ENCODE data around the gene CTU1.

The CTU1 gene

DNA sequence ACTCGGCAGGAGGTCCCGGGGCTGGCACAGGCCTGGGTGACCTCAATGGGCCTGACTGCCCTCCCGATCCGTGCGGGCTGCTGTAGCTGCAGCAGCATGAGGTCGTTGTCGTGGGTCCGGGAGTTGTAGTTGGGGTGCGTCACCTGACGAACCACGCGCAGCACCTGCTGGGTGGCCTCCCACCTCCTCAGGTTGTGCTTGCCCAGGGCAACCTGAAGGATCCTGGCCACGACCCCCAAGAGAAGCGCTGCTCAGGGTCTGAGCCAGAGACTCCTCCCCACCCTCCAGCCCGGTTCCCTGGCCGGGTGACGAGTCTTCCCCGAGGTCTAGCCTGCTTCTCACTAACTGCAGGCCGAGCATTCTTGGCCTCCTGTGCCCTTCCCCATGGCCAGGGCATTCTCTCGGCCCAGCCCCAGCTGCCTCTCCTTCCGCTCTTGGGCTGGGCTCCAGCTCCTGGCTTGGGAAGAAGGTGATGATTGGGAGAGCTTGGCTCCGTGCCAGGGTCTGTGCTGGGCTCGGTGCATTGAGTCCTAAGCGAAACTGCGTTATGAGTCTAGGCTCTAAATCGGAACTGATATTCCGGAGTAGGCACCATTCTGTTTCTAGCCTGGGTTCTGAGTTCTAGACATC is 28.6 kb downstream of the CTU1 start:
- no peak for DNase-seq

- no peak for DNase-seq
These were observed 29.5 kb downstream of the CTU1 start for GRCh38 chr19:51078731-51079130.

DNA sequence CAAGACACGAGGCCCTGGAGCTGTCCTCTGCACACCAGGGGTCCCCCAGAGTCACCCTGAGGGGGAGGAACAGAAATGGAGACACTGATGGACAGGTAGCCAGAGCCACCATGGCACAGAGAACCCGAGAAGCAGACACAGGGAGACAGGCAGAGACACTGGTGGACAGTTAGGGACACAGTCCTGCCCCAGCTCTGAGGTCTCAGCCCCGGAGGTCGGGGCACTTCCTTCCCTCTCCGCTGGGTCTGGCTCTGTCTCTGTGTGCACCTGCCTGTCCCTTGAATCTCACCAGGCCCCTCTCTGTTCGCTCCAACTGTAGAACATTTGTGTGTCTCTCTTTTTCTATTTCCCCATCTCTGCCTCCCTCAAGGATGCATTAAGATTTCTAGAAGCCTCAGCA is 30.1 kb downstream of the CTU1 start:
- DNase-seq, result no peak

DNA sequence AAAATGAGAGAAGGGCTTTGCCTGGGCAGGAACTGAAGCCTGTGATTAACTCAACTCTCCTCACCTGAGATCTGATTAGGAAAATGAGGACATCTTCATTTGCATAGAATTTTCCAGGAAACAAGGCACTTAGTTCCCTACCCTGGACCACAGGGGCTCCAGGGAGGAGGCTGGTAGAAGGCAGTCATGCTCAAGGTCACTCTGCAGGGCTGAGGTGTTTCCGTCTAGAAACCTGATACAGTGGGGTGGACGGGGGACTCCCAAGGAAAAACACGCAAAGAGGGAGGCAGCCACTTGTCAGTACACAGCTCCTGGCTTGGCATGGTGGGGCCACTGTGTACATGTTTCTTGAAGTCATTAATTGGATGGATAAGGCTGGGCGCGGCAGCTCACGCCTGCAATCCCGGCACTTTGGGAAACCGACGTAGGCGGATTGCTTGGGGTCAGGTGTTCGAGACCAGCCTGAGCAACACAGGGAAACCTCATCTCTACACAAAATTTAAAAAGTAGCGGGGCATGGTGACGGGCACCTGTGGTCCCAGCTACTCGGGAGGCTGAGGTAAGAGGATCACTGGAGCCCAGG is 31.5 kb downstream of the CTU1 start:
- no peak for DNase-seq

- DNase-seq, result no peak
These were observed 32.2 kb downstream of the CTU1 start for GRCh38 chr19:51075998-51076397.

- no peak for DNase-seq
These were observed 37.2 kb downstream of the CTU1 start for GRCh38 chr19:51071095-51071405.

GRCh38 chr19:51070334-51071094 is 37.7 kb downstream of the CTU1 start:
- DNase-seq, result no peak

DNA sequence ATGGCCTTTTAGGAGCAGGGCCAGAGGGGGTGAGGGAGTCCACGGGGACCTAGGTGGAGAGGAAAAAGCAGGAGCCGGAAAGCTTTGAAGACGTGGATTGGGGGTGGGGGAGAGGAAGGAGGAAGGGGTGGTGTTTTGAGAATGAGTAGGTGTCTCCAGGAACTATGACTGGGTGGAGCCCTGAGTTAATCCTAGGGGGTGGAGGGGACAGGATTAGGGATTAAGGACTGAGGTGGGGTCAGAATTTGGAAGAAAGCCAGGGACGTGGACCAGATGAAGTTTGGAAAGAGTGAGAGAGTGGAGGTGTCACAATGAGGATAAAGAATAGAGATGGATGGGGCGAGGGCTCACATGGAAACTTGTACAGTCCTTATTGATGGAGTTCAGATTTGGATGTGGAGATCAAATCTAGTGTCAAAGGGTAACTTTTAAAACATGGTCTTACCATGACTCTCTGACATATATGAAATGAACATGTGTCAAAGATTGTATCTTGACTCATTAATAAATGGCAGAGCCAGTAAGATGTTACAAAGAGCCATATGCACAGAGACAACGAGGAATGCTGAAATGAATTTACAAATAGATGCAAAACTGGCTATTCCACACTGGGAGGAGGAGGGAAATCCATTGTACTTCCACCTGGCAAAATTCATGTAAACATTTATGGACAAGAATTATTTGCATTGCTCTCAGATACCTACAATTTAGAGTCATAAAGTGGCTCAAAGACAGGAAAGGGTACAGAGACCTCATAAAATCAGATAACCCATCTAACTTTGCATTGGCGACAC is 41.6 kb downstream of the CTU1 start:
- DNase-seq, result no peak

DNA sequence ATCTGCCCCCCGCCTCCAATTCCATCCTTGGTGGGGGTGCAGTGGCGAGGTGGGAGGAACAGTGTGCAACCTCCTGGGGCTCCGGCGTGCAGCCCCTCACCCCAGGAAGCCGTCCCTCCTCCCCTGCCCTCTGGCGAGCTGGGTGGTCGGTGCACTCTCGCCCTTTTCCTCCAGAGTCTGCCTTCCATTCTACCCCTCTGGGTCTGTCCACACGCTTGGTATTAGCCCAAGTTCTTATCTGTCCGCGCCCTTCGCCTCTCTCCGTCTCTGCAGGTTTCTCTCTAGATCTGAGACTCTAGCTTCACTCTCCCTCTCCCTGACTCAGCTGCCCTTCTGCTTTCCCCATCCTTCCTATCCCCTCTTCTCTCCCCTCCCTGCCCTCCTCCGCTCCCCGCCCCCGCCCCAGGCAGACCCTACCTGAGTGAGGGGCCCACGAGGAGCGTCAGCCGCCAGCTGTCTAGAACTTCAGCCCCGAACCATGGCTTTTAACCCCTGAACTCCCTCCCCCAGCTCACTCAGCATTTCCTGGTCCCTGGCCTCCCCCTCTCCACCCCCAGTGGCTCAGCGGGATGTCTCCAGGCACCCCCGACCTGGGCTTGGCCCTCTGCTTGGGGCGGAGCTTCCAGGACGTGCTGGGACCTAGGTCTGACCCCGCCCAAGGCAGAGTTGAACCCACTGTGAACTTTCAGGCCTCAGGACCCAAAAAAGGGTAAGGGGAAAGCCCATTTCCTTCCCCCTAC is 42.8 kb downstream of the CTU1 start:
- no peak for DNase-seq

- no peak for DNase-seq
These were observed 43.5 kb downstream of the CTU1 start, which contains the start of gene KLK13 for GRCh38 chr19:51064534-51065220. Gene KLK13, minus strand, starts transcription at chr19:51065092. Its CDS starts 25 bp downstream, at chr19:51065067.

GRCh38 chr19:51063664-51064063 is 44.5 kb downstream of the CTU1 start:
- no peak for DNase-seq

DNA sequence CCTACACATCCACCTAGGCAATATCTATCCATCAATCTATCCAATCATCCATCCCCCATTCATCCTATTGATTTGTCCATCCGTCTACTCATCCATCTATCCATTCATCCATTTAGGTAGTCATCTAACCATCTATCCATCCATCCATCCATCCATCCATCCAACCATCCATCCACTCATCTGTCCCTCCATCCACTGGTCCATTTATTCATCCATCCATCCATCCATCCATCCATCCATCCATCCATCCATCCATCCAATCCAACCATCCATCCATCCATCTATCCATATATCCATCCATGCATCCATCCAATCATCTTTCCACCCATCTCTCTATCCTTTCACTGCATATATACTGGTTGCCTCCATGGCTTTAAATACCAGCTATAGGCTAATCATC is 47.2 kb downstream of the CTU1 start:
- DNase-seq, result no peak

GRCh38 chr19:51060336-51060735 is 47.9 kb downstream of the CTU1 start:
- DNase-seq, result no peak

GRCh38 chr19:51059715-51060114 is 48.5 kb downstream of the CTU1 start:
- DNase-seq, result no peak

GRCh38 chr19:51055866-51056265 is 52.3 kb downstream of the CTU1 start:
- DNase-seq, result no peak

Measured in EL (cell line).